ENCODE results near the gene DDA1. TPM values are rescaled to one million over a fixed set of nuclear protein-coding genes. Genes with fewer than 3 reads are reported as not detected.

Gene DDA1
- total RNA-seq, 2 experiments from 2014 or later: 58.6 to 61.2 TPM

- Mint-ChIP-seq H3K27ac (peak within 1 kb of the TSS; percentile 89), H3K27me3 (no peaks in the 10 kb centered on the region), H3K36me3 (ENCODE audit: low read depth) (peaks cover 15% of the 10 kb centered on the region), H3K4me3 (peak within 1 kb of the TSS; percentile 81), H3K4me1 (peaks cover 55% of the 10 kb centered on the region), H3K9me3 (no peaks in the 10 kb centered on the region)
- DNase-seq: peak; percentile 98
- CTCF ChIA-PET: no interaction called here
- POLR2A ChIA-PET: interaction anchor here (0.6 to 5.5 kb wide), 6 partner anchors 24 to 55 kb away, joined by 3 to 50 read pairs (median 4); partner anchors contain the start of genes ABHD8, DDA1 and MRPL34
Measured at GRCh38 chr19:17336872-17337674, 27.7 kb downstream of the DDA1 start, which contains the start of gene GTPBP3. GTPBP3 (plus strand) TSS chr19:17337553; CDS start chr19:17337612, 59 bp downstream.

GRCh38 chr19:17337675-17338432 is 28.5 kb downstream of the DDA1 start:
- peak overlapping the region; percentile 89 for H3K27ac Mint-ChIP-seq
- ChIA-PET POLR2A (interaction anchor here (0.7 to 2.2 kb wide), 4 partner anchors 29 to 54 kb away, joined by 3 to 8 read pairs (median 4); partner anchors contain the start of gene DDA1), CTCF (no interaction called here)
- H3K27me3 Mint-ChIP-seq: no peaks in the 10 kb centered on the region
- H3K9me3 Mint-ChIP-seq: no peaks in the 10 kb centered on the region
- peak overlapping the region; percentile 81 for H3K4me3 Mint-ChIP-seq
- peaks cover 50% of the 10 kb centered on the region for H3K4me1 Mint-ChIP-seq
- peaks cover 8% of the 10 kb centered on the region for H3K36me3 Mint-ChIP-seq (ENCODE audit: low read depth)
- peak; percentile 52 for DNase-seq

- peaks cover 46% of the 10 kb centered on the region for H3K4me1 Mint-ChIP-seq
- CTCF ChIA-PET: no interaction called here
- DNase-seq: no peak
- H3K27ac Mint-ChIP-seq: peak overlapping the region; percentile 89
- peak overlapping the region; percentile 81 for H3K4me3 Mint-ChIP-seq
- no peaks in the 10 kb centered on the region for H3K9me3 Mint-ChIP-seq
- peaks cover 3% of the 10 kb centered on the region for H3K36me3 Mint-ChIP-seq (ENCODE audit: low read depth)
- POLR2A ChIA-PET: interaction anchor here (0.7 to 1.6 kb wide), 4 partner anchors 29 to 53 kb away, joined by 3 to 5 read pairs (median 4); partner anchors contain the start of gene DDA1
- no peaks in the 10 kb centered on the region for H3K27me3 Mint-ChIP-seq
Measured at GRCh38 chr19:17338433-17339078, 29.2 kb downstream of the DDA1 start.

- peak overlapping the region; percentile 81 for H3K4me3 Mint-ChIP-seq
- DNase-seq: peak; percentile 62
- no peak overlapping the region for H3K27ac Mint-ChIP-seq
- H3K9me3 Mint-ChIP-seq: no peaks in the 10 kb centered on the region
- POLR2A ChIA-PET: interaction anchor here (1.5 to 1.6 kb wide), 2 partner anchors 50 to 53 kb away, joined by 3 to 4 read pairs; no protein-coding TSS in a partner anchor
- H3K4me1 Mint-ChIP-seq: peaks cover 41% of the 10 kb centered on the region
- no peaks in the 10 kb centered on the region for H3K36me3 Mint-ChIP-seq (ENCODE audit: low read depth)
- no peaks in the 10 kb centered on the region for H3K27me3 Mint-ChIP-seq
- CTCF ChIA-PET: no interaction called here
Measured at GRCh38 chr19:17339088-17339741, 29.9 kb downstream of the DDA1 start.

DNA sequence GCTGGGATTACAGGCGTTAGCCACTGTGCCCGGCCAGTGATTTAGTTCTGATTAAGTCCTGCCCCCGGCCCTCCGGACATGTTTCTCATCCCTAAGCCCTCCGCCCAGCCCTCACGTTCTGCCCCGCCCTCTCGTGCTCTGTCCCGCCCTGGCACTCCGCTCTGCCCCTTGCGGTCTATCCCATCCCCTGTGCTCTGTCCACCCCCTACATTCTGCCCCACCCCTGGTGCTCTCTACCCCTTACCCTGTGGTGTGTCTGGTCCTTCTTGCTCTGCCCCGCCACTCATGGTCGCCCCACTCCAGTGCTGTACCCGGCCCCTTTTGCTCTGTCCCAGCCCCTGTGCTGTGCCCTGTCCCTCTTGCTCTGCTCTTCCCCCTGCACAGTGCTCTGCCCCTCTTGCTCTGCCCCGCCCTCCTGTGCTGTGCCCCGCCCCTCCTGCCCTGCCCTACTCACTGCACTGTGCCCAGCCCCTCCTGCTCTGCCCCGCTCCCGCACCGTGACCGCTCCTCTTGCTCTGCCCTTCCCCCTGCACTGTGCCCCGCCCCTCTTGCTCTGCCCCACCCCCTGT is 31.0 kb downstream of the DDA1 start:
- H3K36me3 Mint-ChIP-seq (ENCODE audit: low read depth): no peaks in the 10 kb centered on the region
- POLR2A ChIA-PET: interaction anchor here (1.5 kb wide), 1 partner anchor 48 kb away, joined by 3 read pairs; no protein-coding TSS in a partner anchor
- H3K4me3 Mint-ChIP-seq: no peak overlapping the region
- peaks cover 33% of the 10 kb centered on the region for H3K4me1 Mint-ChIP-seq
- CTCF ChIA-PET: no interaction called here
- H3K27ac Mint-ChIP-seq: no peak overlapping the region
- no peak for DNase-seq
- H3K9me3 Mint-ChIP-seq: no peaks in the 10 kb centered on the region
- H3K27me3 Mint-ChIP-seq: no peaks in the 10 kb centered on the region

DNA sequence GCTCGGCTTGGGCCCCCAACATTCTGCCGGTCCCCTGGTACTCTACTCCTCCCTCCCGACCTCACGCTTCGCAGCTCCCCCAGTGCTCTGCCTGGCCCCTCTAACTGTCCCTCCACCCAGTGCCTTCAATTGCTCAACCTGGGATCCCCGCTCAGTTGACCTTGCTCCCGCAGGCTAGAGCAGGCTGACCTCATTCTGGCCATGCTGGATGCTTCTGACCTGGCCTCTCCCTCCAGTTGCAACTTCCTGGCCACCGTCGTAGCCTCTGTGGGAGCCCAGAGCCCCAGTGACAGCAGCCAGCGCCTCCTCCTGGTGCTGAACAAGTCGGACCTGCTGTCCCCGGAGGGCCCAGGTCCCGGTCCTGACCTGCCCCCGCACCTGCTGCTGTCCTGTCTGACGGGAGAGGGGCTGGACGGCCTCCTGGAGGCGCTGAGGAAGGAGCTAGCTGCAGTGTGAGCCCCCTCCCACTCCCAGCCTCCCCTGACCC is 31.6 kb downstream of the DDA1 start:
- no peak for DNase-seq
- no peak overlapping the region for H3K4me3 Mint-ChIP-seq
- CTCF ChIA-PET: no interaction called here
- H3K27ac Mint-ChIP-seq: no peak overlapping the region
- no peaks in the 10 kb centered on the region for H3K27me3 Mint-ChIP-seq
- peaks cover 30% of the 10 kb centered on the region for H3K4me1 Mint-ChIP-seq
- POLR2A ChIA-PET: no interaction called here
- H3K36me3 Mint-ChIP-seq (ENCODE audit: low read depth): no peaks in the 10 kb centered on the region
- H3K9me3 Mint-ChIP-seq: no peaks in the 10 kb centered on the region

DNA sequence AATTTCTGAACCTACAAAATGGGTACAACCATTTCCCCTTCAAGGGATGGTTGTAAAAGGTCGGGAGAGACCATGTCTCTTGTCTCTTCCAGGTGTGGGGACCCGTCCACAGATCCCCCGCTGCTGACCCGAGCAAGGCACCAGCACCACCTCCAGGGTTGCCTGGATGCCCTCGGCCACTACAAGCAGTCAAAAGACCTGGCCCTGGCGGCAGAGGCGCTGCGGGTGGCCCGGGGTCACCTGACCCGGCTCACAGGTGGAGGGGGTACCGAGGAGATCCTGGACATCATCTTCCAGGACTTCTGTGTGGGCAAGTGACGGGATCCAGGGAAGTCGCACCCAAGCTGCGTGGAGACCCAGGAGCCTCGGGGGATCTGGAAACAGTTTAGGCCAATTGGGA is 32.0 kb downstream of the DDA1 start:
- Mint-ChIP-seq H3K27ac (no peak overlapping the region), H3K4me1 (peaks cover 33% of the 10 kb centered on the region), H3K36me3 (ENCODE audit: low read depth) (no peaks in the 10 kb centered on the region), H3K9me3 (no peaks in the 10 kb centered on the region), H3K4me3 (no peak overlapping the region), H3K27me3 (no peaks in the 10 kb centered on the region)
- no peak for DNase-seq
- POLR2A ChIA-PET: no interaction called here
- CTCF ChIA-PET: no interaction called here

- peaks cover 29% of the 10 kb centered on the region for H3K4me1 Mint-ChIP-seq
- no peak overlapping the region for H3K4me3 Mint-ChIP-seq
- no peaks in the 10 kb centered on the region for H3K9me3 Mint-ChIP-seq
- H3K36me3 Mint-ChIP-seq (ENCODE audit: low read depth): no peaks in the 10 kb centered on the region
- no peak overlapping the region for H3K27ac Mint-ChIP-seq
- H3K27me3 Mint-ChIP-seq: no peaks in the 10 kb centered on the region
- ChIA-PET CTCF (interaction anchor here (2.0 kb wide), 1 partner anchor 44 kb away, joined by 9 read pairs; no protein-coding TSS in a partner anchor), POLR2A (interaction anchor here (0.7 kb wide), 1 partner anchor 98 kb away, joined by 3 read pairs; no protein-coding TSS in a partner anchor)
- no peak for DNase-seq
Measured at GRCh38 chr19:17341845-17342244, 32.5 kb downstream of the DDA1 start.

- Mint-ChIP-seq H3K27ac (no peak overlapping the region), H3K4me3 (no peak overlapping the region), H3K9me3 (no peaks in the 10 kb centered on the region), H3K27me3 (peaks cover 19% of the 10 kb centered on the region), H3K4me1 (peaks cover 8% of the 10 kb centered on the region), H3K36me3 (ENCODE audit: low read depth) (no peaks in the 10 kb centered on the region)
- ChIA-PET CTCF (interaction anchor here (0.5 to 1.9 kb wide), 6 partner anchors 11 to 677 kb away, joined by 3 to 18 read pairs (median 6); partner anchors contain the start of gene MRPL34), POLR2A (interaction anchor here (1.0 kb wide), 1 partner anchor 20 kb away, joined by 3 read pairs; no protein-coding TSS in a partner anchor)
- DNase-seq: peak; percentile 82
Measured at GRCh38 chr19:17346109-17346671, 36.8 kb downstream of the DDA1 start.

GRCh38 chr19:17347361-17347760 is 38.0 kb downstream of the DDA1 start:
- H3K9me3 Mint-ChIP-seq: no peaks in the 10 kb centered on the region
- CTCF ChIA-PET: interaction anchor here (1.0 to 1.9 kb wide), 3 partner anchors 38 to 42 kb away, joined by 3 to 5 read pairs (median 5); partner anchors contain the start of gene MRPL34

DNA sequence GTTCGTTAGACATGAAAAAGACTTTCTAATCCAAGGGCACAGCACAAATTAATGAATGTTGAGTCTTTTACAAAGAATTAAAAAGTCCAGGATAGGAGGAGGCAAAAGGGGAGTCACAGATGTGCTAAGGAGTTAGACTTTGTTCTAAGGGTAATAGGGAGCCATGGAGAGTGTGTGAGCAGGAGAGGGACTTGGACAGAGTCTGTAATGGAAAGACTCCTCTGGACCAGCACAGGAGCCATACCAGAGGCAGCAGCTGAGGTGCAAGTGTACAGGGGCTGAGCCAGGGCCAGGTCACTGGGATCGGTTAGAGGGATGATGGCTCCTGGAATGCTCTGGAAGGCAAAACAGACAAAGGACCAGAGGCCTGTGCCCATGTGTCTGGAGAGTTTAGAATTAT is 38.5 kb downstream of the DDA1 start:
- no peak overlapping the region for H3K4me3 Mint-ChIP-seq
- H3K9me3 Mint-ChIP-seq: no peaks in the 10 kb centered on the region
- H3K36me3 Mint-ChIP-seq (ENCODE audit: low read depth): no peaks in the 10 kb centered on the region
- H3K27me3 Mint-ChIP-seq: peaks cover 26% of the 10 kb centered on the region
- H3K4me1 Mint-ChIP-seq: peaks cover 14% of the 10 kb centered on the region
- no peak for DNase-seq
- CTCF ChIA-PET: interaction anchor here (1.0 to 1.2 kb wide), 2 partner anchors 37 to 39 kb away, joined by 3 to 5 read pairs; no protein-coding TSS in a partner anchor
- POLR2A ChIA-PET: no interaction called here
- no peak overlapping the region for H3K27ac Mint-ChIP-seq

More at GRCh38 chr19:17347361-17347760, 38.0 kb downstream of the DDA1 start:
- peaks cover 14% of the 10 kb centered on the region for H3K4me1 Mint-ChIP-seq
- H3K27ac Mint-ChIP-seq: no peak overlapping the region
- no peak for DNase-seq
- no peak overlapping the region for H3K4me3 Mint-ChIP-seq
- H3K27me3 Mint-ChIP-seq: peaks cover 24% of the 10 kb centered on the region
- H3K36me3 Mint-ChIP-seq (ENCODE audit: low read depth): no peaks in the 10 kb centered on the region
- POLR2A ChIA-PET: no interaction called here

Data from activated CD4-positive, alpha-beta memory T cell treated with anti-CD3 and anti-CD28 coated beads, Interleukin-2, amount 10 ng/mL, durations not matched to agents 7 days and 5 days (primary cell).